Measurements from ENCODE around the gene NGFR.

NGFR gene

GRCh38 chr17:49471089-49471683 lies 23.9 kb upstream of the NGFR start:
- DNase-seq, result no peak

- no peak for DNase-seq
These were observed 23.3 kb upstream of the NGFR start for GRCh38 chr17:49471769-49472168.

- no peak for DNase-seq
These were observed 22.6 kb upstream of the NGFR start for GRCh38 chr17:49472527-49472926.

- DNase-seq, result no peak
These were observed 21.0 kb upstream of the NGFR start for GRCh38 chr17:49473900-49474751.

GRCh38 chr17:49477709-49478108 lies 17.4 kb upstream of the NGFR start:
- no peak for DNase-seq

GRCh38 chr17:49480836-49481615 lies 14.1 kb upstream of the NGFR start:
- no peak for DNase-seq

GRCh38 chr17:49482144-49482817 lies 12.8 kb upstream of the NGFR start:
- DNase-seq, result no peak

GRCh38 chr17:49483599-49484509 lies 11.2 kb upstream of the NGFR start:
- no peak for DNase-seq

GRCh38 chr17:49484588-49484987 lies 10.5 kb upstream of the NGFR start:
- DNase-seq, result no peak

- no peak for DNase-seq
These were observed 9.0 kb upstream of the NGFR start for GRCh38 chr17:49486012-49486641.

GRCh38 chr17:49487183-49487582 lies 7.9 kb upstream of the NGFR start:
- no peak for DNase-seq

- no peak for DNase-seq
These were observed 6.5 kb upstream of the NGFR start for GRCh38 chr17:49488612-49489011.

- DNase-seq, result no peak
These were observed 5.7 kb upstream of the NGFR start for GRCh38 chr17:49489348-49489747.

GRCh38 chr17:49490276-49490675 lies 4.8 kb upstream of the NGFR start:
- DNase-seq, result no peak

- DNase-seq, result no peak
These were observed 3.8 kb upstream of the NGFR start for GRCh38 chr17:49491192-49491769.

- peak; percentile 59 for DNase-seq
These were observed 601 bp upstream of the NGFR start for GRCh38 chr17:49494399-49494985.

- DNase-seq, result no peak
These were observed 719 bp downstream of the NGFR start for GRCh38 chr17:49495842-49496182.

GRCh38 chr17:49496183-49496866 lies 1.2 kb downstream of the NGFR start:
- peak; percentile 94 for DNase-seq

- no peak for DNase-seq
These were observed 1.7 kb downstream of the NGFR start for GRCh38 chr17:49496867-49497147.

Measured in activated CD8-positive, alpha-beta memory T cell treated with anti-CD3 and anti-CD28 coated beads for 24 hours (primary cell).